ENCODE measurements around the gene CDH26. TPM values are rescaled to one million over a fixed set of nuclear protein-coding genes. Genes with fewer than 3 reads are reported as not detected.

Gene CDH26
- polyA plus RNA-seq: 1 to 10 TPM in 3 of 4 donors, under 1 TPM in 1; 0.72 to 1.6 (median 1.1) TPM
- long read RNA-seq, donor 1: 0 reads
- long read RNA-seq, donor 2: 0 reads
- long read RNA-seq, donor 3: 0 reads
- long read RNA-seq, donor 4: 0 reads
- long read RNA-seq, donor 5: 0 reads
- long read RNA-seq, donor 6: 0 reads
- long read RNA-seq, donor 7: 0 reads
- long read RNA-seq, donor 8: 0 reads
- long read RNA-seq, donor 9: 0 reads
- long read RNA-seq, donor 10: 0 reads

DNA sequence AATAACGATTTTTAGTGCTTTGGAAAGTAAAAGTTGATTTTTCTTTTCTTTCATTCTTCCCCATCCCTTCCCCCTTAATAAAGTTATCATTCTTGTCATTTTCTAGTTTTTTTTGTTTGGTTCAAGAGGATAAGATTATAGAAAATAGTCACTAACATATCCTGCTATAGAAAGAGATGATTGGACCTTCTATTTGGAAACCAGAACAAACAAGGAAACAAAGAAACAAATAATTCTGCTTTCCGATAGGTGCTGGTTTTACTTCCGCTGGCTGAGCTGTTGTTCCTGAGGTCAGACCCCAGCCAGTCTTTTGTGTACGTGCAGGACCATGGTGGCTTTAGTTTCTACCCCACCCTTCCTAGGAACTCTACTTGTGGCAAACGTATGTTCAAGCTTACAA, at the start of gene CDH26:
TSS of gene CDH26 (plus strand) at position 301 of the 400 bp plus-strand sequence. CDS start 304 bp downstream, outside the sequence.
- 56 to 71% (median 70%) methylated on average over 5 of the region's 5 CpGs for WGBS, 3 donors
- Histone ChIP-seq H3K27ac (ENCODE audit: low read depth in 1 of 3, low read length in 2 of 3) (no peak within 1 kb of the TSS), H3K4me3 (ENCODE audit: low read depth in 1 of 3, low read length in 3 of 3) (no peak within 1 kb of the TSS), H3K27me3 (ENCODE audit: control insufficient read depth in 3 of 3, insufficient read depth in 3 of 3, low read length in 3 of 3) (no peaks in the 10 kb centered on the region), H3K36me3 (ENCODE audit: control insufficient read depth in 3 of 3, insufficient read depth in 2 of 3, low read depth in 1 of 3, low read length in 3 of 3) (no peaks in the 10 kb centered on the region), H3K9me3 (ENCODE audit: control insufficient read depth in 2 of 2, insufficient read depth in 1 of 2, low read depth in 1 of 2, low read length in 1 of 2) (no peaks in the 10 kb centered on the region), H3K4me1 (ENCODE audit: control insufficient read depth in 3 of 3, insufficient read depth in 2 of 3, low read depth in 1 of 3, low read length in 2 of 3) (no peaks in the 10 kb centered on the region)
- DNase-seq: no peak
- FAIRE-seq: no peak

DNA sequence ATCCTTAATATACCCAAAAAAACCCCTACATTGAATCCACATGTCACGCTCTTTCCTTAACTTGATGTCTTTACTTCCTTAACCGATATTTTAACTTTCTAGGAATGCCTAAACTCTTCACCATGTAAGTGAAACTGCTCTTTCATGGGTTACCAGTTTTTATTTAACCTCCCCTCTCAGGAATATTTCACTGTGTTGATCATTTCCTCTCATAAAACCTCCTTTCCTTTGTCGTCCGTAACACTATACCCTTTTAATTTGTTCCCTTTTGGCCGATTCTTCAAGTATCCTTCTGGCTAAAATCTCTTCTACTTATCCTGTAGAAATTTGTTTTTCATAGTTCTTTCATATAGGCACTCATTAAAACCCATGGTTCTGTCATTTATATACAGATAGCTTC, 49.4 kb upstream of the CDH26 start:
- H3K27me3 ChIP-seq (ENCODE audit: control insufficient read depth in 3 of 3, insufficient read depth in 3 of 3, low read length in 3 of 3): no peaks in the 10 kb centered on the region
- FAIRE-seq: no peak
- no peaks in the 10 kb centered on the region for H3K9me3 ChIP-seq (ENCODE audit: control insufficient read depth in 2 of 2, insufficient read depth in 1 of 2, low read depth in 1 of 2, low read length in 1 of 2)
- H3K36me3 ChIP-seq (ENCODE audit: control insufficient read depth in 3 of 3, insufficient read depth in 2 of 3, low read depth in 1 of 3, low read length in 3 of 3): peaks cover 0 to 2% (median 0%) of the 10 kb centered on the region in 3 donors
- H3K4me3 ChIP-seq (ENCODE audit: low read depth in 1 of 3, low read length in 3 of 3): no peak overlapping the region
- no peak overlapping the region for H3K27ac ChIP-seq (ENCODE audit: low read depth in 1 of 3, low read length in 2 of 3)
- no peak for DNase-seq
- H3K4me1 ChIP-seq (ENCODE audit: control insufficient read depth in 3 of 3, insufficient read depth in 2 of 3, low read depth in 1 of 3, low read length in 2 of 3): no peaks in the 10 kb centered on the region
- 90 to 96% (median 95%) methylated on average over 5 of the region's 5 CpGs for WGBS, 3 donors

DNA sequence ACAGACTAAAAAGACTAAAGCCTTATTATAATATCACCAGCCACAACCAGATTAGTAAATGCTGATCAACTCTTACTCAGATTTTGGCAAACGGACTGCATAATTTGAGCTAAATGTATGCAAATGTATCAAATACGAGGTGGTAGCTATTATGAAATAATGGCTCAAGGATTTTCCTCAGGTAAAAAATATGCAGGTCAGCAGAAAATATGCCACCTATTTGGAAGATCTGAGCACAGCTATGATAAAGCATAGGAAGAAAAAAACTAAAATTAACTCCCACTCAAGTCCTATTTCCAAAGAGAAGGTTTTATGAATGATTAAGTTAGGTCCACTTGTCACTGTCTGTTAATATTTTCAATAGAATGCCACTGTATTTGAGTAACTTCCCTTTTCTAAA, 47.2 kb upstream of the CDH26 start:
- H3K27me3 ChIP-seq (ENCODE audit: control insufficient read depth in 3 of 3, insufficient read depth in 3 of 3, low read length in 3 of 3): no peaks in the 10 kb centered on the region
- FAIRE-seq: no peak
- no peaks in the 10 kb centered on the region for H3K9me3 ChIP-seq (ENCODE audit: control insufficient read depth in 2 of 2, insufficient read depth in 1 of 2, low read depth in 1 of 2, low read length in 1 of 2)

DNA sequence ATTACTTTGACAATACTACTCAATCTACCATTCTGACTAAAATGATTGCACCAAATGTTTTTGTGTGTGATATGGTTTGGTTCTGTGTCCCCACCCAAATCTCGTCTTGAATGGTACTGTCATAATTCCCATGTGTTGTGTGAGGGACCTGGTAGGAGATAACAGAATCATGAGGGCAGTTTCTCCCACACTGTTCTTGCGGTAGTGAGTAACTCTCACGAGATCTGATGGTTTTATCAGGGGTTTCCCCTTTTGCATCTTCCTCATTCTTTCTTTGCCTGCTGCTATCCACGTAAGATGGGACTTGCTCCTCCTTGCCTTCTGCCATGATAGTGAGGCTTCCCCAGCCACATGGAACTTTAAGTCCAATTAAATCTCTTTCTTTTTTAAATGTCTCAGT, 45.6 kb upstream of the CDH26 start:
- 57 to 69% (median 67%) methylated on average over 4 of the region's 4 CpGs for WGBS, 3 donors

More for the DNA sequence above, 47.2 kb upstream of the CDH26 start:
- H3K4me1 ChIP-seq (ENCODE audit: control insufficient read depth in 3 of 3, insufficient read depth in 2 of 3, low read depth in 1 of 3, low read length in 2 of 3): no peaks in the 10 kb centered on the region
- no peak overlapping the region for H3K4me3 ChIP-seq (ENCODE audit: low read depth in 1 of 3, low read length in 3 of 3)
- DNase-seq: no peak
- WGBS, 3 donors: 87 to 91% (median 89%) methylated on average over 2 of the region's 2 CpGs
- H3K36me3 ChIP-seq (ENCODE audit: control insufficient read depth in 3 of 3, insufficient read depth in 2 of 3, low read depth in 1 of 3, low read length in 3 of 3): no peaks in the 10 kb centered on the region
- H3K27ac ChIP-seq (ENCODE audit: low read depth in 1 of 3, low read length in 2 of 3): no peak overlapping the region

DNA sequence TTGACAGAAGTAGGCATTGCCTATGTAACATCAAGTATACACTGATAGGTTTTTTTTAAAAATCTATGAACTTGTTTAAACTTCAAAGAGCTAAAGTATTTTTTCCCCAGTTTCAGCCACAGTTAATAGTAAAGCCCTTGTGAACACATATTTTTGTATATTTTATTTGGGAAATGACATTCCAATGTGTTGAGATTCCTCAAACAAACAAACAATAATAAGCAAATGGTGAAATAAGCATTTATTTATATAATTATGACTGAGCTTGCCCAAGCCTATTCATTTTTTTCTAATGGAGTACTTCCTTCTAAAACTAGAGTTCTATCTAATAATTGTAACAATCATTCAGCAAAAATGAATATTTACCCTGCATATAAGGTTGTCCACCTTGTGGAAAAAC, 37.3 kb upstream of the CDH26 start:
- no peak overlapping the region for H3K27ac ChIP-seq (ENCODE audit: low read depth in 1 of 3, low read length in 2 of 3)
- no peak overlapping the region for H3K4me3 ChIP-seq (ENCODE audit: low read depth in 1 of 3, low read length in 3 of 3)
- FAIRE-seq: no peak

More for the DNA sequence above, 45.6 kb upstream of the CDH26 start:
- no peaks in the 10 kb centered on the region for H3K9me3 ChIP-seq (ENCODE audit: control insufficient read depth in 2 of 2, insufficient read depth in 1 of 2, low read depth in 1 of 2, low read length in 1 of 2)
- H3K4me3 ChIP-seq (ENCODE audit: low read depth in 1 of 3, low read length in 3 of 3): no peak overlapping the region
- DNase-seq: no peak
- FAIRE-seq: no peak
- no peaks in the 10 kb centered on the region for H3K27me3 ChIP-seq (ENCODE audit: control insufficient read depth in 3 of 3, insufficient read depth in 3 of 3, low read length in 3 of 3)
- no peaks in the 10 kb centered on the region for H3K4me1 ChIP-seq (ENCODE audit: control insufficient read depth in 3 of 3, insufficient read depth in 2 of 3, low read depth in 1 of 3, low read length in 2 of 3)
- no peak overlapping the region for H3K27ac ChIP-seq (ENCODE audit: low read depth in 1 of 3, low read length in 2 of 3)
- no peaks in the 10 kb centered on the region for H3K36me3 ChIP-seq (ENCODE audit: control insufficient read depth in 3 of 3, insufficient read depth in 2 of 3, low read depth in 1 of 3, low read length in 3 of 3)

DNA sequence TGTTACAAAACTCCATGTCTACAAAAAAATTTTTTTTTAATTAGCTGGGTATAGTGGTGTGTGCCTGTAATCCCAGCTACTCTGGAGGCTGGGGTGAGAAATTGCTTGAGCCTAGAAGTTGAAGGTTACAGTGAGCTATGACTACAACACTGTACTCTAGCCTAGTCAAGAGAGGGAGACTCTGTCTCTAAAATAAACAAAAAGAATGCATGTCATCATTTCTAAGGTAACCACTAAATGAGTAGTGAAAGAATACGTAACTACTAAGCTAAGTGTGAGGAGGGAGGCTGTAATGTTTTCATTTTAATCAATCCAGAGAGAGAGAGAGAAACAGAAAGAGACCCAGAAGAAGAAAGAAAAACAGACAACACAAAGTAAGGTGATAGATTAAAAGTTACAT, 34.7 kb upstream of the CDH26 start:
- Histone ChIP-seq H3K9me3 (ENCODE audit: control insufficient read depth in 2 of 2, insufficient read depth in 1 of 2, low read depth in 1 of 2, low read length in 1 of 2) (no peaks in the 10 kb centered on the region), H3K36me3 (ENCODE audit: control insufficient read depth in 3 of 3, insufficient read depth in 2 of 3, low read depth in 1 of 3, low read length in 3 of 3) (no peaks in the 10 kb centered on the region), H3K27ac (ENCODE audit: low read depth in 1 of 3, low read length in 2 of 3) (no peak overlapping the region), H3K4me1 (ENCODE audit: control insufficient read depth in 3 of 3, insufficient read depth in 2 of 3, low read depth in 1 of 3, low read length in 2 of 3) (no peaks in the 10 kb centered on the region), H3K27me3 (ENCODE audit: control insufficient read depth in 3 of 3, insufficient read depth in 3 of 3, low read length in 3 of 3) (no peaks in the 10 kb centered on the region), H3K4me3 (ENCODE audit: low read depth in 1 of 3, low read length in 3 of 3) (no peak overlapping the region)
- no peak for FAIRE-seq
- DNase-seq: no peak
- 81 to 95% (median 90%) methylated on average over 1 of the region's 1 CpG for WGBS, 3 donors

More for the DNA sequence above, 37.3 kb upstream of the CDH26 start:
- H3K4me1 ChIP-seq (ENCODE audit: control insufficient read depth in 3 of 3, insufficient read depth in 2 of 3, low read depth in 1 of 3, low read length in 2 of 3): no peaks in the 10 kb centered on the region
- H3K27me3 ChIP-seq (ENCODE audit: control insufficient read depth in 3 of 3, insufficient read depth in 3 of 3, low read length in 3 of 3): no peaks in the 10 kb centered on the region
- DNase-seq: no peak
- no peaks in the 10 kb centered on the region for H3K9me3 ChIP-seq (ENCODE audit: control insufficient read depth in 2 of 2, insufficient read depth in 1 of 2, low read depth in 1 of 2, low read length in 1 of 2)
- no peaks in the 10 kb centered on the region for H3K36me3 ChIP-seq (ENCODE audit: control insufficient read depth in 3 of 3, insufficient read depth in 2 of 3, low read depth in 1 of 3, low read length in 3 of 3)

DNA sequence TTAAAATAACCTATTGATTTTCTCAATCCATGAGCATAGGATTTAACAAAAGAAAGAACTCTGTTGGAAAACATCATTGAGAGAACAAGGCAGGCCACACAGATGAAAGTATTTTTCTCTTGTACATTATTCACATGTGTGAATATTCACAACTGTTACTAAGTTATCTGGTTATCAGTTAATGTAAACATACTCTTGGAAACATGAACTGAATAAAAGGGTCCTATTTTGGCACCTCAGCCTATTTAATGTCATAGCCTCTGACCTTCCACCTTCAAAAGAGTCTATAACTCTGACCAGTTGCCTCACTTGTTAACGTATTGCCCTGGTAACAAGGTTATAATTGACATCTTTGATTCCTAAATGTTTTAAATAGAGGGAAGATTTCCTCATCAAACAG, 32.9 kb upstream of the CDH26 start:
- no peaks in the 10 kb centered on the region for H3K4me1 ChIP-seq (ENCODE audit: control insufficient read depth in 3 of 3, insufficient read depth in 2 of 3, low read depth in 1 of 3, low read length in 2 of 3)
- DNase-seq (no peak), FAIRE-seq (no peak)
- no peak overlapping the region for H3K4me3 ChIP-seq (ENCODE audit: low read depth in 1 of 3, low read length in 3 of 3)
- no peaks in the 10 kb centered on the region for H3K27me3 ChIP-seq (ENCODE audit: control insufficient read depth in 3 of 3, insufficient read depth in 3 of 3, low read length in 3 of 3)
- no peaks in the 10 kb centered on the region for H3K9me3 ChIP-seq (ENCODE audit: control insufficient read depth in 2 of 2, insufficient read depth in 1 of 2, low read depth in 1 of 2, low read length in 1 of 2)
- H3K27ac ChIP-seq (ENCODE audit: low read depth in 1 of 3, low read length in 2 of 3): no peak overlapping the region
- 44 to 66% (median 64%) methylated on average over 1 of the region's 1 CpG for WGBS, 3 donors
- H3K36me3 ChIP-seq (ENCODE audit: control insufficient read depth in 3 of 3, insufficient read depth in 2 of 3, low read depth in 1 of 3, low read length in 3 of 3): no peaks in the 10 kb centered on the region

DNA sequence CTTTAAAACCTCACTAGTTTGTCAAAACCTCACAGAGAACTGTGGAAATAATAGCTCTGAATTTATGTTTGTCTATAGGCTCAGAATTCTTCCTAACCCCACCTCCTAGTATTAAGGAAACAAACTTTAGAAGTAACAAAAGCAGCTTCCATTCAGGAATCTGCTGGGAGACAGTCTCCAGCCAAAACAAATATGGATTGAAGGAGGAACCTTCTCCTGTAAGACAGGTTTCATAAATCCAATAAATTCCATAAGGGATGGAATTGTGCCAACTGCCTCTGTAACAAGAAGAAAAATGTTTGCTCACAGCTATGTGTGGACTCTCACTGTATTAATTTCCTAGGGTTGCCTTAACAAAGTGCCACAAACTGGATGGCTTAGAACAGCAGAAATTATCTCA, 32.3 kb upstream of the CDH26 start:
- DNase-seq: peak; percentile 33 to 42
- FAIRE-seq: no peak

More for the DNA sequence above, 32.3 kb upstream of the CDH26 start:
- no peaks in the 10 kb centered on the region for H3K9me3 ChIP-seq (ENCODE audit: control insufficient read depth in 2 of 2, insufficient read depth in 1 of 2, low read depth in 1 of 2, low read length in 1 of 2)
- no peak overlapping the region for H3K27ac ChIP-seq (ENCODE audit: low read depth in 1 of 3, low read length in 2 of 3)
- no peak overlapping the region for H3K4me3 ChIP-seq (ENCODE audit: low read depth in 1 of 3, low read length in 3 of 3)
- H3K27me3 ChIP-seq (ENCODE audit: control insufficient read depth in 3 of 3, insufficient read depth in 3 of 3, low read length in 3 of 3): no peaks in the 10 kb centered on the region
- H3K4me1 ChIP-seq (ENCODE audit: control insufficient read depth in 3 of 3, insufficient read depth in 2 of 3, low read depth in 1 of 3, low read length in 2 of 3): no peaks in the 10 kb centered on the region
- H3K36me3 ChIP-seq (ENCODE audit: control insufficient read depth in 3 of 3, insufficient read depth in 2 of 3, low read depth in 1 of 3, low read length in 3 of 3): no peaks in the 10 kb centered on the region
